Activated T-cell treated with anti-CD3 and anti-CD28 coated beads for 48 hours (primary cell): ENCODE data around the gene AGAP1.

Experiments
- DNase-seq: peaks from one replicate; pipeline ENCODE4 v3.0.0-alpha.2; 2020; ENCODE audit warnings: low read depth

Gene AGAP1

DNA sequence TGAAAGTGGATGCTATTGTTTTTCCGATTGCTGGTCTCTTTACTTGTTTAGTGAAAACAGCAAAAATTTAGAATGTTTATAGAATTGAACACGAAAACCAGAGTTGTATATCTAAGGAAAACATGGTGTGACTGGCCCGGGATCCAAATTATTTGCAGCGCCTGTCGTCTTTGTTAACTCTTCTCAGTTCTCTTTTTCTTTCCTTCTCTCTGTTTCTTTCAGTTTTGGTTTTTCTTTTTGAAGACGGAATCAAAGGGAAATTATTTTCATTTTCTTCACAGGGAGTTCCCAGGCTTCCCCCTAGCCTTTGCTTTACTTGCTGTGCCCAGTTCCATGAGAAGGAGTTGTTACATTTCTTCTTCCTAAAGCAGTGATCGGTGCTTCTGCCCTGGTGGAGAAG is 76.0 kb downstream of the AGAP1 start:
- no peak for DNase-seq

DNA sequence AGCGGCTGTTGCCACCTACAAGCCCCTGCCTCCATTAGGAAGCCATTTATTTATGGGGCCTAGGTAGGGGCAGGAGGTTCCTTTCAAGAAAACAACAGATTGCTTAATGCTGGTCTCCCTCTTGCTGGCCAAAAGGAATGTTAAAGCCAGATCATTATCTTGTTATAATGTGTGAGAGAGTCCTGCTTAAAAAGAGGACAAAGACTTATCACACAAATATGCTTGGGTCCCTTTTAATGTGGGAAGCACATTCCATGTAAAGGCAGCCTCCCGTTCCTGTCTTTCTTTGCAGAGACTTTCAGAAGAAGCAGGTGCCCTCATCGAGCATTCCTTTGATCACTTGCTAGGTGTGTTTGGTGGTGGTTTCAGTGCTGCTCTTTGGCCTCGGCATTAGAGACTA is 76.4 kb downstream of the AGAP1 start:
- DNase-seq: no peak

DNA sequence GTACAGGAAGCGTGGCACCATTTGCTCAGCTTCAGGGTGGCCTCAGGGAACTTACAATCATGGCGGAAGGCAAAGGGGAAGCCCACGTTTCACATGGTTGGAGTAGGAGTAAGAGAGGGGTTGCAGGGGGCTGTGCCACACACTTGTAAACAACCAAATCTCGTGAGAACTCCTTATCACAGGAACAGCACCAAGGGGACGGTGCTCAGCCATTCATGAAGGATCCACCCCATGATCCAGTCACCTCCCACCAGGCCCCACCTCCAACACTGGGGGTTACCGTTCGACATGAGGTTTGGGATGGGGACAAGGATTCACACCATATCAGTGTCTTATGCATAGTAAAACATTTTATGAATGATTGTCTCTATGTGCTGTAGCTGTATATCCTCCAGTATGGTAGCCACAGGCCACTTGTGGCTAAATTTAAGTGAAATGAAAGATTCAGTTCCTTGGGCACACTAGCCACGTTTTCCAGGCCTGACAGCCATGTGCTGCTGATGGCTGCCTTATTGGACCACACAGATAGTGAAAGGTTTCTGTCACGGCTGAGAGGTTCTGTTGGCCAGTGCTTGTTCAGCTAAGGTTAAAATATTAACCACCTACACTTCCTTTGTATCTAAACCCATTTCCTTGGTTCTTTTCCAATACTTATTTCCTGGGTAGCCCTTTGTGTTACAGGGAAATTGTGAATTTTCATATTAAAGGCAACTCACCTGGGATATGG is 77.3 kb downstream of the AGAP1 start:
- DNase-seq: no peak

DNA sequence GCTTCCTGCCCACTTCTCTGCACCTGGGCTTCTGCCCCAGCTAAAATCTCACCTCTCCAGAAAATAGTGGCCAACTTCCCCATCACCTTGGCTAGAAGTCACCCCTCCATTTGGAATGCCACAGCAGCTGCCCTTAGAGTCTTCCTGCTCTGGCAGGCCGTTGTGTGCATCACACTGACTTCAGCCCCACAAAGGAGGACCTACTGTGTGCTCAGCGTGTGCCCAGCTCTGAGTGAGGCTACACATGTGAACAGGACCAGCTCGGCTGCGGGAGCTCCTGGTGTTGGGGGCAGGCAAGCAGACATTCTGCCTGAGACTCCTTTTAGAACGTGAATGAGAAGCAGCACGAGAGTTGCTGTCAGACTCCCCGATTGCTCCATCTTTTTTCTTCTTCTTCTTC is 78.7 kb downstream of the AGAP1 start:
- no peak for DNase-seq

DNA sequence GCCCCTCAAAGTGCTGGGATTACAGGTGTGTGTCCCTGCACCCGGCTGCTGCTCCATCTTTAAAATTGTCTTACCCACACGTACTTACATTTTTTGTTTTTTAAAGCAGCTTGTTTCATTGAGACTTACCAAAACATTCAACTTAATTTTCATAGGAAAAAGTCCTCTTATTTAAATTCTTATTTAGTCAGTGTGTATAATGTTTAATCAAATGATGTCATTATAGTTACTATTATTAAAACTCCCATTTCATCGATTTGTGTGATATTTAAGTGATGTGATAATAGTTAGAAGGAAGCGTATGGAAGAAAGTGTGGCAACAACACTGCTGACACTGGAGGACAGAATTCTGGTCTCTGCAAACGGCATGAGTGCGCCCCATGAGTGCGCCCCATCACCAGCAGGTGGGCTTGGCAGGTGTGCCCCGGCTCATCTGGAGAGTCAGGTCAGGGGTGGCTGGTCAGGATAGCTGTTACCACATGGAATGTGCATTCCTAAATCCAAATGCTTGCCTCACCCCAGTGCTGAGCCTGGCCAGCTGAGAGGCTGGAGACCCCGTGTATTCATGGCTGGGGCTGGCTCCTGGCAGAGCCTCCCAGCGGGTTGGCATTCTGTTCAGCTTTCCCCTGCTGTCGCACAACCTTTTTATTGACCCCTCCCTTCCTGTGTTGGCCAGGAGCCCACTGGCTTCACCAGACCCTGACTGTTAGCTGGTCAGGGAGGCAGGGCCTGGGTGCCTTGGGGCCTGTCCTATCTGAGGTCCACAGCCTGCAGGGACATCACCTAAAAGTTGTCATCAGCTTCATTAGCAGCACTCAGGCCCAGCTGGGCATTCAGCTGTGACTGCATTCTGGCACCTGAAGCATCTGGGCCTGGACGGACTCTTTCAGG is 79.7 kb downstream of the AGAP1 start:
- DNase-seq: no peak

DNA sequence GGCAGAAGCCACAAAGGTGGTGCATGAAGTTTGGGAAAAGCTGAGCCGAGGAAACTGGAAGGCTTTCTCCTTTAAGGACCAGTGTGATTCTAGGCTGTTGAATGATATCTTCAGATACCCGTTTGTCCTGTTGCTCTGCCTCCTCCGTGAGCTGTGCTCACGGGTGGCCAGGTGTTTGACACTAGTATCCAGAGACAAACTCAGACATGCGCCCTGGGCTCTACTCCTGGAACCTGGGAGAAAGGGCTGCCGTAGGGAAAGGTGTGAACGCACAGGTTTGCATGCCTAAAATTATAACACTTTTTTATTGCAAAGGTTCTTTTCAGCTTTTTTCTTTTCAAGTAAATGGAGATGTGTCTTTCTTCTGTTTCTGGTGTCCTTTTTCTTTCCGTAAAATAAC is 81.6 kb downstream of the AGAP1 start:
- no peak for DNase-seq

DNA sequence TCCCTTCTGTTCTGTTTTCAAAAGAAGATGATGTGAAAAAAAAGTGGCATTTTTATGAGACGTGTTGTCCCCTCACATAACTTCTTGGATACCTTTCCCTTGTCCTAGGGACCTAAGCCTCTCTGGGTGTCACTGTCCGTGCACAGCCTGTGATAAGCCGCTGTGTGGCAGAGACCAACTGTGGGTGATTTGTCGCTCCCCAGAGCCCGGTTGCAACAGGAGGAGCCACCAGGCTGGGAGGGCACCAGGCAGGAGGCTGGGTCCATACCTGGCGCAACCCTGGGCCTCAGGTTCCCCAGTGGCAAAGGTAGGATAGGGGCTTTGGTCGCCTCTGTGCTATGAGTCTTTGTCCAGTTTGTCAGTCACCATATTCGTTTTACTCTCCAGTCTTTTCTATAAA is 82.1 kb downstream of the AGAP1 start:
- no peak for DNase-seq

DNA sequence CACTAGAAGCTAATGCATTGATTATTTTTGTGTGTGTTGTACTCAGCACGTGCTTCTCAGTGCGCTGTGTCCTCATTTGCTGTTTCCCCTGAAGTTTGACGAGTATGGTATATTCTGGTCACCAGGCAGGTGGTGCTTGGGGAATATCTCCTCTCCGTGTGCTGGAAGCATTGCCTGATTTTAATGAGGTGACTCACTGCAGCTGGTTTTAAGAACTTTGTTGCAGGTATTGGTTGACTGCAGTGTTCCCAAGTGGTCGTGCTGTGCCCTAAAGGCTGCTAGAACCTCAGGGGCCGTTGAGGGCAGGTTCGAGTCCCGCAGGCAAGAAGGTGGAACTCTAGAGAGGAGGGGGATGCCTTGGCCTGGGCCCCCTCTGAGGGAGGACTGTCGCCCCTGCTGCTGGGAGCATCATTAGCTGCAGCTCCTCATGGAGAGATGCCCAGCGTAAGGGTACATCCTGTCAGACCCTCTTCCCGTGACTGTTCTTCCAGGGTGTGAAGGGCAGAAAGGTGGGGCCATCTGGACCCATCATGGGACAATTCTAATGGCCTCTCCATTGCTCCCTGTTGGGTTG is 82.6 kb downstream of the AGAP1 start:
- no peak for DNase-seq

DNA sequence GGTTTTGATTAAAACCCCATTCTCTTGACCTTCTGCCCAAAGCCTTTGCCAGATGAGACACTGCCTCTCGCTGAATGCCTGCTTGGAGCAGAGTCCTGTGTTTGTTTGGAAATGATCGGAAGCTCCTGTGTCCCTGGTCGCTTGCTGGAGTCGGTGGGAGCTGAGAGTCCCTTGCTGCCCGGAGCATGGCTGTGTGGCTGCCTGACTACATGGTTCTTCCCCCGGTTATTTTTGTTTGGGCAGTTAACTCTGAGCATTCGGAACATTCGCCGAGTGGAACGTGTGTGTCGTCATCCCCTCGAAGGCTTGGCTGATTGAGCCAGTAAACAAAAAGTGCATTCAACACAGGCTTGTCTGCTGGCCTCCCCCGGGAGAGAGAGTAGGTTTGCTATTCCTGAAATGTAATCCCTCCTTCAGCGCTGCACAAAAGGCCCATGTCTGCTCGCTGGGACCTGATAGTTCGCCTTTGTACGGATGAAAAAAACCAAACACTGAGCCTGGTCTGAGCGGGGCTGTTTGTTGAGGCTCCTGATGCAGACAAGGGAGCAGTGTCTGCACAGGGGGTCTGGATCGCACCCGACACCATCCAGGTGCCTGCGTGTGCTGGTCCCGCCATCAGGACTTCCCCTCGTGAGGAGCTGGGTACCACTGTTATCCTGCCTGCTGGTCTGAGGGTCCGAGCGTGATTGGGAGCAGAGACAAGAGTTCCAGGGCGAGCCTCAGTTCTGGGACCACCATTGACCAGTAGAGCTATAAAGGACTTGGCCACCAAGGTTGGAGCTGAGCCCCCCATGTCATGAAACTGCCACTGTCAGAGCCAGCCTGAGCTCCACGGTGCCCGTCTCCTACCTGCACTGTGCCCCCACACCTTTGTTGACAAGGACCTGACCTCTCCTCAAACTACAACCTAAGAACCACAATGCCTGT is 83.8 kb downstream of the AGAP1 start:
- no peak for DNase-seq

DNA sequence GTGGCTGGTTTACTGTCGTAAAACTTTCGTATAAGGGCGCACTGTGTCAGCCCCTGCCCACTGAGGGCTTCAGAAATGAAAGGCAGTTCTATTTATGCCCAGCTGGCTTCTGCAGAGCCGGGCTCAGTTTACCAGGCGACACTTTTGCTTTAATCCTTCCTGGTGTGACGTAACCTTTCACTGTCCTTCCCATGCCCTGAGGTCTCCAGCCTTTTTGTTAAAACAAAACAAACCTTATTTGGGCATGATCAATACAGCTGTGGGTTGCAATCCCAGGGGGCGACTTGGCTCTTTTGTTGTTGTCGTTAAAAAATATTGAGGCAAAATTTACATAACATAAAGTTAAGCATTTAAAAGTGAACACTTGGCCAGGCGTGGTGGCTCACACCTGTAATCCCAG is 85.3 kb downstream of the AGAP1 start:
- no peak for DNase-seq

DNA sequence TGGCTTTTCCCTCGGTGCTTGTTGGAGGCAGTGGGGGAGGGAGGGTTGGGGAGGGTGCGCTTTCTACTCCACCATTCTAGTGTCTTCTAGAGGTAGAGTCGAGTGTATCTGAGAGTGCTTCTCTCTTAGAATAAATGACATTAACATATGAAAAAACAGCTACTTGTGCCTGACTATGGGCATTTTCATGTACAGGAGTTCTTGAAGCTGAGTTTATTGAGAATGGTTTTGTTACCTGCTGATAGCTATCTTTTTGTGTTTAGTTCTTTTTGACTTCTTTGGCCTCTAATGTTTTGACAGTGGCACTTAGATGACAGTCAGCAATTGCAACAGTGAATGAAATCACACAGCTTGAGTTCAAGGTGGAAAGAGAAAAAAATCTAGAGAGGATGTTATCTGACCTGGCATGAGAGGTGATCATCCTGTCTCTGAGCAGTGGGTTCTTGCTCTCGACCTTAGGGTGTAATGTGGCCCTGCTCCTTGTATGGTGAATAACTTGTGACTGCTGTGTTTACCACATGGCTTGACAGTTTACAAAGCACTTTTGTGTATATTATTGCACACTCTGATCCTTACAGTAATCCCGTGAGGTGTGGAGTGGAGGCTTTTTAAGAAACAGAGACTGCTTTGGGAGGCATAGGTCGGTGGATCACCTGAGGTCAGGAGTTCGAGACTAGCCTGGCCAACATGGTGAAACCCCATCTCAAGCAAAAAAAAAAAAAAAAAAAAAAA is 86.7 kb downstream of the AGAP1 start:
- DNase-seq: no peak

DNA sequence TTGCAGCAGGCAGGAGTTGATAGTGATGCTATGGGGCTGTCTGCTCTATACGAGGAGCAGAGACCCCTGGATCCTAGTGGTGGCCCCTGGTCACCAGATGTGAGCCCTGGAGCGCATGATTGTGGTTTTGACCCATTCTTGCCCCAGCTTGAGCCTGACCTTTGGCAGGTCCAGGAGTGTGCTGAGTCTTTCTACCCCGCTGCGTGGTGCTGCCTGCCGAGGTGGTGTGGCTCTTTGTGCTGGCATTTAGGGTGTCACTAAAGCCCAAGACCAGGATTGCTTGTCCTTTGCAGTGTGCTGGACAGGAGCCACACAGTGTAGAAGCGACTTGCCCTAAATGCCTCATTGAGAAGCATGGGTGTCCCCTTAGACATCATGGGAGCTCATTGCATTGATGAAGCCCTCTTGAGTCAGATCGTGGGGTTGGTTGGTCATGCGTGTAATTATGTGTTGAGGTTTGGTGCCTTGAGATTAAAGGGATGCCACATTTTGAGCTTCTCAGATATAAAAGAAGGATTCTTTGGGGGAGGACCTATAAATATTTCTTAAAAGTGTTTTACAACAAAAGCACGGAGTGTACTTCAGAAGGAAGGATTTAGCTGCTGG is 88.3 kb downstream of the AGAP1 start:
- DNase-seq: no peak

DNA sequence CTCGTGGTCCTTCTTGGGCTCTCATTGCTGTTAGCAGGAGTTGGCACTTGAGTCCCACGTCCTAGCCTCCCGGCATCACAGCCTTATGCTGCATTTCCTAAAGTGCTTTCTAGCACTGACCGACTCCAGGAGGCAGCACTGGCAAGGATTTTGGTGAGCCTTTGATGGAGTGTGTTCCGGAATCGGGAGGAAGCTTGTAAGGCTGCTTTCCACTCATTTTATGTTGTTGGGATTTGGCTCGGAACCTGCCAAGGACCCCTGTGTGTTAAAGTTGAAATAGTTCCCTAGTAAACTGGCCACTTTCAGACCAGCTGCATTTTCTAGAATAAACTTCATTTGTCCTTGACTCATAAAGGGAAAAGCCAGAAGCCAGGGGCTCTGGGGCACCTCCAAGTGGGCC is 88.9 kb downstream of the AGAP1 start:
- DNase-seq: no peak

DNA sequence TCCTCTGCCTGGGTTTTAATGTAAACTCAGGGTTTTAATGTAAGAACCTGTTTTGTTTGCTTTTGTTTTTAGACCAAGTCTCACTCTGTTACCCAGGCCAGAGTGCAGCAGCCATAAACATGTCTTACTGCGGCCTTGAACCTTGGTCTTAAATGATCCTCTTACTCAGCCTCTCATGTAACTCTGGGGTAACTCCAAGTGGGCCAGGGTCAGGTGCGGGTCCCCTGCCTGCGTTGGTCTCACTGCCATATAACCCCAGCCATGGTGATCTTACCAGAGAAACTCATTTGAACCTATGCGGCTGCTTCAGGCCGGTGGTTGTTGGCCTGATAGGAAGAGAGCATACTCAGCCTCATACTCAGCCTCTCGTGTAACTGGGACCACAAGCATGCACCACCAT is 89.3 kb downstream of the AGAP1 start:
- DNase-seq: no peak

DNA sequence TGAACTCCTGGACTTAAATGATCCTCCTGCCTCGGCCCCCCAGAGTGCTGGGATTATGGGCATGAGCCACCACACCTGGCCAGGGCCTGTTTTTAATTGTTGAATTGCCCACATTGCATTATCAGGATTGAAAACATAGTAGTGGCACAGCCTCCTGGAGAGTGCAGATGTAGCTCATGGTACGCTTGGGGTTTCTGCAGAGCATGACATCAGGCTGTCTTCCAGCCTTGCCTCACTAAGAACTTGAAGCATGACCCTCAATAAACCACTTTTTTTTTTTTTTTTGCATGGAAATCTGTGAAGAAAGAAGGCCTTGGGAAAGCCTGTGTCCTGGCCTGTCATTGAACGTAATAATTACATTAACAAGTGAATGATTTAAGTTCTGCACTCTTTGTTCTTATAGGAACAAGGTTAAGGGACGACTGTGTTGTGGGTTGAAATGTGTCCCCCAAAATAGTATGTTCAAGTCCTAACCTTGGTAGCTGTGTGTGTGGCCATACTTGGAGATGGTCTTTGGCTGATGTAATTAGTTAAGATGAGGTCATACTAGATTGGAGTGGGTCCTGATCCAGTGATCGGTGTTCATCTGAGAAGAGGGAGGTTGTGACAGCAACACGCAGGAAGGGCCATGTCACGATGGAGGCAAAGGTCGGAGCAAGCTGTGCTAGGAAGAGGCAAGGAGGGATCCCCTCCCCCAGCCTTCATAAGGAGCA is 90.2 kb downstream of the AGAP1 start:
- no peak for DNase-seq

DNA sequence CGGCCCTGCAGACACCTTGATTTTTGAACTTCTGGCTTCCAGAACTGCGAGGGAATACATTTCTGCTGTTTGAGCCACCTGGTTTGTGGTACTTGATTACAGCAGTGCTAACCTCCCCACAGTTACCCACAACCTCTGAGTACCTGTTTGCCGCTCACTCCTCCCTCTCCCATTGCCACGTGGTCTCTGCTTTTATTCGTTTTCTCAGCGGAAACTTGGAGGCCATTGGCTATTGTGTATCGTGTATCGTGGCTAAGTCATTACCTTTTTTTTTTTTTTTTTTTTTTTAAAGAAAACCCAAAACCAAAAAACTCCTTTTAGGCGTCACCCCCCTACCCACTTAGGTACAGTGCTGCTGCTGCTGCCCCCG is 90.8 kb downstream of the AGAP1 start:
- no peak for DNase-seq

DNA sequence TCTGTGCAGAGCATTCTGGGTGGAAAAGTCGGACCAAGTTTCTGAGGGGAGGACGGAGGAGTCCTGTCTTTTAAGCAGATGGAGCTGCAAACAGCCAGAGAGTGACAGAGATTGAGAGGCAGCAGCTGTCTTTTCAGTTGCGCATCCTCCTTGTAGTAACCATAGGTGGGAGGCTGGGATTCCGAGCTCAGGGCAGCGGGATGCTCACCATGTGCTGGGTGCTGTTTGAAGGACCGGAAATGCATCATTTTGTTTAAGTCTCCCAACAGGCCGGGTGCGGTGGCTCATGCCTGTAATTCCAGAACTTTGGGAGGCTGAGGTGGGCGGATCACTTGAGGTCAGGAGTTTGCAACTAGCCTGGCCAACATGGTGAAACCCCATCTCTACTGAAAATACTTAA is 93.4 kb downstream of the AGAP1 start:
- no peak for DNase-seq

DNA sequence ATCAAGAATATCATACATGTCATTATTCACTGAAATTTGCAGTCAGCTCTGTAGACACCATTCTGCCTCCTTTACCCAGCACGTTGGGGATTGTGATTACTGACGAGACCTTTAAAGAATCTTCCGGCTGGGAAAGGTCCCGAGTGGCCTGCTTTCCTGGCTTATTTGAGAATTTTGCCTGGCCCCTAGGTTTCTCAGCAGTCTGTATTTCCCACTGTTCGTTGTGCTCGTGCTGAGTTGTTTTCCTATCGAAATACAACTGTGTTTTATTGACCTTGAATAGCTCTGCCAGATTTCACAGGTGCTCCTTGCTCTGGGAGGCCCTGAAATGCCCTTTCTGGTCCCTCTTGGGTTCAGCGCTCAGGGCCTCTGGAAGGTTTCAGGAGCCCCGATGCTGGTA is 94.9 kb downstream of the AGAP1 start:
- DNase-seq: no peak

DNA sequence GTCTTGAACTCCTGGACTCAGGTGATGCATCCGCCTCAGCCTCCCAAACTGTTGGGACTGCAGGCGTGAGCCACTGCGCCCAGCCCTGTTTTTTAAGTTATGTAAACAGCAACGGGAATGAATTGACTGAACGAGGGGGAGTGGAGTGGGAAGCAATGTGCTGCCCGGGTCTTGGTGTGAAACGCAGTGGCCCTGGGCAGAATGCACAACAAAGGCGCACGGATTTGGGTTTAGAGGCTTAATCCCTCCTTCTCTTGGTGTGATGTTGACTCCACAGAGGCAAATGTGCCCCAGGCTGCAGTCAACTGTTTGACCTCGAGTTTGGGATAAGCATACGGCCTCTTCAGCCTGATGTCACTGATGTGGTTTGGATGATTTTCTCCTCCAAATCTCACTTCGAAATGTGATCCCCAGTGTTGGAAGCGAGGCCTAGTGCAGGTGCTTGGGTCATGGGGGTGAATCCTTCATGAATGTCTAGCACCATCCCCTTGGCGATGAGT is 97.4 kb downstream of the AGAP1 start:
- DNase-seq: no peak

DNA sequence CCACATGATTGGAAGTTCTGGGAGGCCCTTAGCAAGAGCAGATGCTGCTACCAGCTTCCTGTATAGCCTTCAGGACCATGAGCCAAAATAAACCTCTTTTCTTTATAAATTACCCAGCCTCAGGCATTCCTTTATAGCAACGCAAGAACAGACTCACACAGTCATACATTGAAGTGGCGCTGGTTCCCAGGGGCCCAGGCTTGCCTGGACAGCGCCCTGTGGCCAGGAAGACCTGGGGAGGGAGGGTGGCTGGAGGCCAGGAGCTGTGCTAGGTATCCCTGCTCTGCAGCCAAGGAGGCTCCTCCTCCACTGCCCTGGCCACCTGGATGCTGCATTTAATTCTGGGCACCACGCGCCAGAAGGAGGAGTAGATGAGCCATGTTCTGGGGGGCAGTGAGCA is 98.1 kb downstream of the AGAP1 start:
- no peak for DNase-seq
